ENCODE measurements around the gene METTL18.
"Not testable (repeated sequence)": the region's sequence is repeated elsewhere in the genome, so short reads cannot be mapped to it uniquely, and the experiment has no call there.

The METTL18 gene

DNA sequence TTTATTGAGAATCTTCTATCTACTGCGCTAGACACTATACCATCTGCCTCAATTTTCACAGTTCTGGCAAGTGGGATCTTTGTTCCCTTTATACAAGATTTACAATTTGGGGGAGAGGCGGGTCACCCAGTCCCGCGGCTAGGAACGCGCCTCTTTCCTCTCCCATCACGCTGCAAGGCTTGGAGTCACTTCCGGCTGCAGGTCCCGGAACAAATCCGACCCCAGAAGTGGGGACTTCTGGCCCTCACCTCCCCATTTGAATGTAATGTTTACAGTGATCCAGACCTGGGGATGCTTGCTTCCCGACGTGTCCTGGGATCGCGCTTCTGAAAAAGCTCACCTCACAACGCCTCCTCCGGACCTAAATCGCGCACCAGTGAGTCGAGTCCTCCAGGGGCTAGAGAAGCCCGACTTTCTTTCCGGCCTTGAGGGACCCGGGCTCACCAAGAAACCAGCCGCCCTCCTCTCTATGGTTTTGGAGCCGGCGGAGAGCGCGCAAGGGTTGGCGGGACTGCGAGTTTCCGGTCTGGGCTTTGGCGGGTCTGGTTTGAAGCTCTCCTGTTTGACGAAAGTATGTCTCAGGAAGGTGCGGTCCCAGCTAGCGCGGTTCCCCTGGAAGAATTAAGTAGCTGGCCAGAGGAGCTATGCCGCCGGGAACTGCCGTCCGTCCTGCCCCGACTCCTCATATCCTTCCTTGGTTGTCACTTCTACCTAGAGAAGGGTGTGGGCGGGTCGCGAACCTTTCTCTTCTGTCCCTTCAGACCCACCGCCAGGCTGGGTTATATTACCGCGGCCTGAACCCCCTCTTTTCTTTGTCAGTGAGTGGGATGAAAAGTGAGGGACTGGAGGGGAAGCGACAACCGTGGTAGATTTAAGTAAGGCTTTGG, at the start of gene METTL18:
Gene METTL18, minus strand, starts transcription at position 378 of the 887 bp plus-strand sequence. CDS start 1,212 bp downstream, outside the sequence.
- DNase-seq (ENCODE audit: low spot score) = peak; percentile 96

- no peak for DNase-seq (ENCODE audit: low spot score)
These were observed 44.2 kb upstream of the METTL18 start for GRCh38 chr1:169838942-169839341.

GRCh38 chr1:169836198-169836597, 41.5 kb upstream of the METTL18 start:
- no peak for DNase-seq (ENCODE audit: low spot score)

DNA sequence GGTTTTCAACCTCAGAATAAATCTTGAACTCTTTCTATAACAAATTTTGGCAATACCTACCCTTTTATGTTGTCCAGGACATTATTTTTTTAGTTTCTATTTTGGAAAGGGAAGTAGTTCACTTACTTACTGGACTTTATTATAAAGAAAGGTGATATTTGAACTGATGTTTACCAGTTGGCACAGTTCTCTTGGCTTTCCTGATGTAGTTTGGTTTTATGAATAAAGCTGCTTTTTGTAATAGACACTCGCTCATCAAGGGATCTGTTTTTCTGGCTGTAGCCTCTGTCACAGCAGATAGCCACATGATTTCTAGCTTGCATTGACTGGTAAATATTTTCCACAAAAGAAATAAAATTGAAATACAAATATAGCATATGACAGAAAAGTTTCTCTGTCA, 40.9 kb upstream of the METTL18 start:
- DNase-seq (ENCODE audit: low spot score) = no peak

DNA sequence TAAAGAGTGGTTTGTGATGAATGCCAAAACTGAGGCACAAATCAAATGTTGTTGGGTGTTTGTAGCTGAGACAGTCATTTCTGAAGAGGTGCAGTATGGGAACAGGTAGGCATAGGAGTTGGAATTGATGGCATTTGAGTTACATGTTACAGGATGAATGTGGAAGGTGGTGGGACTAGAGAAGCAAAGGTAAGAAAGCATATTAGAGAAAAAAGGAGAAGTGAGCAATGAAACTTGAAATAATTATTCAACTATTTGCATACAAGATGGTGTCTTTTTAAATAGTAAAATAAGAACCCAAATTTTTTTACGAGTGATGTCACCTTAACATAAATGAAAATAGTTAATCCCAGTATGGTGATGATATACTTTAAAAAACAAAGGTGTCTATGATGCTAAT, 40.2 kb upstream of the METTL18 start:
- no peak for DNase-seq (ENCODE audit: low spot score)

DNA sequence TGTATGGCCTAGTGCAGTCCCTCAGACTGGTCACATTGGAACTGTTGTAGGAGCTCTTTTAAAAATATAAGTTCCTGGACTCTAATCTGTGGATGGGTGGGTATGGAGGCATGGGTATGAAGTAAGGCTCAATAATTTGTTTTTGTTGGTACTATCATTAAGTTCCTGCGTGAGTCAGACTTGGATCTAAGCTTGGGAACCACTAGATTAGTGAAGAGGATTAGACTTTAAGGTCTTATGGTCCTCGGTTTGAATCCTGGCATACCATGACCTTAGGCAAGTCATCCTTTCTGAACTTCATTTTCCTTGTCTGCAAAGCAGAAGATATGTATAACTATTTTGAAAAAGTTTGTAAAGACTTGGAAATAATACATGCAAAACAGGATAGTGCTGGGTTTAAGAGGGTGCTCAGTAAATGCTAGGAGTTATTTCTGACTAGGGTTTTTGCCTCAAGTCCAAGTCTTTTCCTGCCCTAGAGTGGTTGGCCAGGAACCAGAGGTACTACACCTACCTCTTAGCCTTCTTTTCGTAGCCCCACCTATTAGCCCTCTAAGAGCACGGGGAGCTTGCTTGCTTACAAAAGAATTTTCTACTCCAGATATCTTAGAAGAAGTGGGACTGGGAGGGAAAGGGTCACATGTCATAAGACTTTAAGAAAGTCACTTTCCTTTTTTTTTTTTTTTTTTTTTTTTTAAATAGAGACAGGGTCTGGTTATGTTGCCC, 38.6 kb upstream of the METTL18 start:
- DNase-seq (ENCODE audit: low spot score) = no peak

DNA sequence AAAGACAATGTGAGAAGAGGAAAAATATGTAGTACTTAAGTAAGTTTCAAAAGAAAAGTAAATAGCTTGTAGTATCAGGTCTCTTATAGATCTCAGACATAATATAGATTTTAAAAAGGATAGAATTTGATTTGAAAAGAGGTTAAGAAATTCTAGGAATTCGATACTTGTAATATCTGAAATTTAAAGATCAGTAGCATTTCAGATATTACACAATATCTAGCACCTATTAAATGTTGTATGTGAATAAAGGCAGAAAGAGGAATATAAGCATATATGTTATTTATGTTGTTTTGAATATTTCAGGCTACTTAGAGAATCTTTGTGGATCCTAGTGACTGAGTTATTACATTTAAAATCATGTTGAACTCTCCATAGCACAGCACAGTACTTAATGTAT, 35.0 kb upstream of the METTL18 start:
- DNase-seq (ENCODE audit: low spot score) = no peak

GRCh38 chr1:169824153-169824552, 29.4 kb upstream of the METTL18 start:
- DNase-seq (ENCODE audit: low spot score) = no peak

DNA sequence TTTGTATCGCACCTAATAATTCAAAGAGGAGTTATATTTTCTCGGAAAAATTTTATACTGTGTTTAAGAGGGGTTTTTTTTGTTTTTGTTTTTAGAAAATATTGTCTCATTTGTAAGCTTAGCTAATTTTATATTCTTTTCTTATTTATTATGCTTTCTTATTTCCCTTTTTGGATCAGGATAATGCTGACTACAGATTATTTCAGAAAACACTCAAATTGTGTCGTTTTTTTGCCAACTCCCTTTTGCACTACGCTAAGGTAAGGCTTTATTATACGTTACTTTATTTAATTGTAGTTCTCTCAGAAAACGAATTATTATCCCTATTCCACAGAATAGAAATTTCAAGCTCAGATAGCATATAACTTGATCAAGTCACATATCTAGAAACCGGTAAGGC, 26.8 kb upstream of the METTL18 start:
- DNase-seq (ENCODE audit: low spot score) = no peak

DNA sequence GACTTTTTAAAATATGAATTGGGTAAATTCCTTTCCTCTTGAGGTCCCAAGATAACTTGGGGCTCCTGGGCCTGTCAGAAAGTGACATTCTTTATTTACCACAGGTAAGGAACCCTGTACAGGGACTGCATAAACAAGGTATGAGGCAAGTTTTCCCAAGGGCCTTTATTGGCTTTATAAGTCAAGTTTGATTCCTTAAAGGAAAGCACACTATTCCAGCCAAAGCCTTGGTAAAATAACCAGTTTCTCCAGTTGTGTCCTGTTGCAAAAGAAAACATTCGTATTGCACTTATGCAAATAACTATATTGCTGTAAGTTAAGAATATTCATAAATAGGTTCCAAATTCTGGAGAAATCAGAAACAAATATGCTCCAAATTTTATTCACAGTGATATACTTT, 21.9 kb upstream of the METTL18 start:
- no peak for DNase-seq (ENCODE audit: low spot score)

- DNase-seq (ENCODE audit: low spot score) = no peak
These were observed 19.6 kb upstream of the METTL18 start for GRCh38 chr1:169814265-169814664.

- no peak for DNase-seq (ENCODE audit: low spot score)
These were observed 17.4 kb upstream of the METTL18 start for GRCh38 chr1:169812131-169812530.

DNA sequence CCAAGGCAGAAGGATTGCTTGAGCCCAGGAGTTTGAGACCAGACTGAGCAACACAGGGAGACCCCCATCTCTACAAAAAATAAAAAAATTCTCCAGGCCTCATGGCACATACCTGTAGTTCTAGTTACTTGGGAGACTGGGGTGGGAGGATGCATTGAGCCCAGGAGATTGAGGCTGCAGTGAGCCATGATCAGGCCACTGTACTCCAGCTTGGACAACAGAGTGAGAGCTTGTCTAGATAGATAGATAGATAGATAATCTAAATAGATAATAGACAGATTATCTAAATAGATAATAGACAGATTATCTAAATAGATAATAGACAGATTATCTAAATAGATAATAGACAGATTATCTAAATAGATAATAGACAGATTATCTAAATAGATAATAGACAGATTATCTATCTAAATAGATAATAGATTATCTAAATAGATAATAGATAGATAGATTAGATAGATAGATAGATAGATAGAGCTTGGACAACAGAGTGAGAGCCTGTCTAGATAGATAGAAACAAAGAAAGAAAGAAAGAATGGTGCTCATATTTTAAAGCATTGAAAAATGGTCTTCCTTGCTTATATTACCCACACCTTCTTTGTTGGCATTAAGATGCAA, 16.8 kb upstream of the METTL18 start:
- not testable (repeated sequence) for DNase-seq (ENCODE audit: low spot score)

GRCh38 chr1:169809370-169810095, 14.8 kb upstream of the METTL18 start:
- peak; percentile 59 for DNase-seq (ENCODE audit: low spot score)

GRCh38 chr1:169804941-169805340, 10.2 kb upstream of the METTL18 start:
- DNase-seq (ENCODE audit: low spot score) = no peak

DNA sequence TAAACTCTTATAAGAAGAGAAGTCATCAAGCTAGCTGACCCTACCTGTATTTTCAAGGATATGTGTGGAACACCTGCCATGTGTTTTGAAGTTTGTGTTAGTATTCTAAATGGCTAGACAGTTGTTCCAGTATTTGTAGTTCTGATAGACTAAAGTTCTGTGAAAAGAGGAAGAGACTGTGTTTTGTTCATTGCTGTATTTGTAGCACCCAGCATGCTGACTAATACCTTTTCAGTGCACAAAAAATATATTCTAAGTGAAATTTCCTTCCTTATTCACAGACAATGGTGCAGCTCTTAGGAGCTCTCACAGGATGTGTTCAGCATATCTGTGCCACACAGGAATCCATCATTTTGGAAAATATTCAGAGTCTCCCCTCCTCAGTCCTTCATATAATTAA, 8.2 kb upstream of the METTL18 start:
- peak; percentile 48 for DNase-seq (ENCODE audit: low spot score)

DNA sequence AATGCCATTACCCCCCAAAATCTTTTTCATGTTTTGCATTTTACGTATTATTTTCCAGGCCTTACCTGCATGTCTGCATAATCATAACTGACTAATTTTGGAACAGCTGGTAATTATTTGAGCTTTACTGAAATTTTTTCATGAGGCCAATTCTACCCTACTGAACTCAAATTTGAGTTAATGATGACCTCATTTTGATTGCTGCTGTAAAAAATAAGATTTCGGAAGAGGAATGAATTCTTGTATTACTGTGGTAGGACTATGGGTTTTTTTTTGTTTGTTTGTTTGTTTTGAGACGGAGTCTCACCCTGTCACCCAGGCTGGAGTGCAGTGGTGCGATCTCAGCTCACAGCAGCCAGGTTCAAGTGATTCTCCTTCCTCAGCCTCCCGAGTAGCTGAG, 2.6 kb upstream of the METTL18 start:
- no peak for DNase-seq (ENCODE audit: low spot score)

DNA sequence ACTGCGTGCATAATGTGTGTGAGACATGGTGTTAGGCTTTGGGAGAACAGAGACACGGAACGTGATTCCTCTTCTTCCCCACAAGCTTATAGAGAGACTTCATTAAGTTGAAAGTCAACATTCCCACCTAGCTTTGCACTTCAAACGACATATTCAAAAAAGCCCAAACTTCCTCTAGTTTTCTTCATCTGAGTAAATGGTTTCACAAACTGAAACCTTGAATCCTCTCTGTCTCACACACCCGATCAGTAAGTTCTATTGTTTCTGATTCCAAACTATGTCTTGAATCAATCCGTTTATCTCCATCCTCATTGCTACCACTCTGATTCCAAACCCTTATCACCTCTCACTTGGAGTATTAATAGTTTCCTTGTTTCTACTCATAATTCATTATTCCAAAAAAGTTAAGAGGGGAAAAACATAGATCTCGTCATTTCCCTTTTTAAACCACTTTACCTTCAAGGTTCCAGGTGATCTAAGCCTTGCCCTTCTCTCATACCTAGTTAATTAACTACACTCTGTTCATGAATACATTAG, 1.6 kb upstream of the METTL18 start:
- no peak for DNase-seq (ENCODE audit: low spot score)

GRCh38 chr1:169795687-169796086, 980 bp upstream of the METTL18 start:
- no peak for DNase-seq (ENCODE audit: low spot score)

- no peak for DNase-seq (ENCODE audit: low spot score)
These were observed 977 bp downstream of the METTL18 start for GRCh38 chr1:169793730-169794129.

- DNase-seq (ENCODE audit: low spot score) = no peak
These were observed 6.3 kb downstream of the METTL18 start for GRCh38 chr1:169788402-169788801.

DNA sequence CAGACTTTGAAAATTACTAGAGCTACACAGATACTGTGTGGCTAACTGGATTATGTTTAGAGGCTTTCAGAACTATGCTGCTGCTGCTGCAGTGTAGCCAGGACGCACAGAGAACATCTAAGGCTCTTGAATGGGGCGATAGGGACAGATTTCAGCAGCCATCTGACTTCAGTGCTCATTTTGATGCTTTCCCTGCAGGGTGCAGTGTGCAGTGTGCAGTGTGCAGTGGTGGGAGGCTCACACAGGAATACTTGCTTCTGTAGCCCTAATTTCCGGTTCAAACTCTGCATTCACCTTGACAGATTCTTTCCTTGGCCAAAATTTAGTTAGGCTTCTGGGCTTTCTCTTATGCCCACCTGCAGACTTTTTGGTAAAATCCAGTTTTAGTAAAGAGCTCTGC, 7.7 kb downstream of the METTL18 start:
- no peak for DNase-seq (ENCODE audit: low spot score)

Data from pons (tissue), 1 donor.